C1 segment of cervical spinal cord (tissue), 14 donors: ENCODE results near the gene ADARB1.

Experiments used
- DNase-seq, 14 donors: peaks; one replicate each; lab custom pipeline; 2025; lab: John Stamatoyannopoulos, UW

Gene ADARB1

GRCh38 chr21:45091550-45092322, 17.4 kb downstream of the ADARB1 start:
- peak in 1 of 14 donors; percentile 79 for DNase-seq

- DNase-seq: peak in 2 of 14 donors; percentile 10 to 46
Measured at GRCh38 chr21:45093035-45093532, 18.7 kb downstream of the ADARB1 start.

GRCh38 chr21:45094412-45094811, 20.0 kb downstream of the ADARB1 start:
- DNase-seq: peak in 1 of 14 donors; percentile 35

- no peak for DNase-seq
Measured at GRCh38 chr21:45095505-45095904, 21.1 kb downstream of the ADARB1 start.

GRCh38 chr21:45096217-45096616, 21.8 kb downstream of the ADARB1 start:
- DNase-seq: peak in 1 of 14 donors; percentile 15

GRCh38 chr21:45097827-45098387, 23.5 kb downstream of the ADARB1 start:
- DNase-seq: no peak

GRCh38 chr21:45098867-45099266, 24.5 kb downstream of the ADARB1 start:
- DNase-seq: peak in 1 of 14 donors; percentile 64

GRCh38 chr21:45099571-45099970, 25.2 kb downstream of the ADARB1 start:
- no peak for DNase-seq

- no peak for DNase-seq
Measured at GRCh38 chr21:45100866-45101265, 26.5 kb downstream of the ADARB1 start.

GRCh38 chr21:45102391-45102932, 28.1 kb downstream of the ADARB1 start:
- no peak for DNase-seq

GRCh38 chr21:45103971-45104520, 29.7 kb downstream of the ADARB1 start:
- DNase-seq: no peak

- DNase-seq: no peak
Measured at GRCh38 chr21:45104560-45104959, 30.2 kb downstream of the ADARB1 start.

GRCh38 chr21:45105906-45106485, 31.6 kb downstream of the ADARB1 start:
- no peak for DNase-seq

GRCh38 chr21:45108034-45108790, 33.8 kb downstream of the ADARB1 start:
- DNase-seq: no peak

GRCh38 chr21:45108808-45109781, 34.7 kb downstream of the ADARB1 start:
- no peak for DNase-seq

GRCh38 chr21:45109831-45110492, 35.6 kb downstream of the ADARB1 start:
- DNase-seq: peak in 1 of 14 donors; percentile 79

GRCh38 chr21:45110873-45111624, 36.7 kb downstream of the ADARB1 start:
- DNase-seq: peak in 1 of 14 donors; percentile 78

- DNase-seq: no peak
Measured at GRCh38 chr21:45111703-45112102, 37.3 kb downstream of the ADARB1 start.

GRCh38 chr21:45112371-45112770, 38.0 kb downstream of the ADARB1 start:
- DNase-seq: no peak
